HepG2 (cell line): ENCODE data around the gene SLC17A3.

Experiments
- FOXP1 ChIP-seq, 2 experiments: fragments of 450-650 bp in 1 of 2; IDR thresholded peaks; 2 replicates each; pipeline ENCODE4 v1.6.1; 2017 to 2018; ENCODE audit warnings: antibody characterized with exemption in 1 of 2
- JUN ChIP-seq: sonication (generic); formaldehyde crosslinking; IDR thresholded peaks from 2 replicates; pipeline ENCODE4 v1.4.0; 2020; ENCODE audit warnings: mild to moderate bottlenecking, missing genetic modification reagents
- TF ChIP-seq, protein P1 (sequence below): sonication (generic); formaldehyde crosslinking; IDR thresholded peaks from one replicate; pipeline ENCODE4 v1.5.1; 2020; ENCODE audit warnings: mild to moderate bottlenecking, missing genetic modification reagents; ENCODE audit errors: not compliant biosample characterization

DNA sequence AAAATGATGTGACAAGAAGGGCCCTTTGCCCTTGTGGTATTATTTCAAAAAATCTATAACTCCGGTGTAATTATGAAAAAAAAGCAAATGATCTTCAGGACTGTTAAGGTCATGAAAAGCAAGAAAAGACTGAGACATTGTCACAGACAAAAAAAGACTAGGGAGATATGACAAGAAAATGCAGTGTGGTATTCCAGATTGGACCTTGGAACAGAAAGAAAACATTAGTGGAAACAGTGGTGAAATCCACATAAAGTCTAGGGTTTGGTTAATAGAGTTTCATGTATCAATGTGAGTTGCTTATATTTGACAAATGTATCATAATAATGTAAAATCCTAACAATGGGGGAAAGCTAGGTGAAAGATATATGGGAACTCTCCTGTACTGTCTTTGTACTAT, 26.8 kb upstream of the SLC17A3 start:
- TF ChIP-seq, protein P1, sequence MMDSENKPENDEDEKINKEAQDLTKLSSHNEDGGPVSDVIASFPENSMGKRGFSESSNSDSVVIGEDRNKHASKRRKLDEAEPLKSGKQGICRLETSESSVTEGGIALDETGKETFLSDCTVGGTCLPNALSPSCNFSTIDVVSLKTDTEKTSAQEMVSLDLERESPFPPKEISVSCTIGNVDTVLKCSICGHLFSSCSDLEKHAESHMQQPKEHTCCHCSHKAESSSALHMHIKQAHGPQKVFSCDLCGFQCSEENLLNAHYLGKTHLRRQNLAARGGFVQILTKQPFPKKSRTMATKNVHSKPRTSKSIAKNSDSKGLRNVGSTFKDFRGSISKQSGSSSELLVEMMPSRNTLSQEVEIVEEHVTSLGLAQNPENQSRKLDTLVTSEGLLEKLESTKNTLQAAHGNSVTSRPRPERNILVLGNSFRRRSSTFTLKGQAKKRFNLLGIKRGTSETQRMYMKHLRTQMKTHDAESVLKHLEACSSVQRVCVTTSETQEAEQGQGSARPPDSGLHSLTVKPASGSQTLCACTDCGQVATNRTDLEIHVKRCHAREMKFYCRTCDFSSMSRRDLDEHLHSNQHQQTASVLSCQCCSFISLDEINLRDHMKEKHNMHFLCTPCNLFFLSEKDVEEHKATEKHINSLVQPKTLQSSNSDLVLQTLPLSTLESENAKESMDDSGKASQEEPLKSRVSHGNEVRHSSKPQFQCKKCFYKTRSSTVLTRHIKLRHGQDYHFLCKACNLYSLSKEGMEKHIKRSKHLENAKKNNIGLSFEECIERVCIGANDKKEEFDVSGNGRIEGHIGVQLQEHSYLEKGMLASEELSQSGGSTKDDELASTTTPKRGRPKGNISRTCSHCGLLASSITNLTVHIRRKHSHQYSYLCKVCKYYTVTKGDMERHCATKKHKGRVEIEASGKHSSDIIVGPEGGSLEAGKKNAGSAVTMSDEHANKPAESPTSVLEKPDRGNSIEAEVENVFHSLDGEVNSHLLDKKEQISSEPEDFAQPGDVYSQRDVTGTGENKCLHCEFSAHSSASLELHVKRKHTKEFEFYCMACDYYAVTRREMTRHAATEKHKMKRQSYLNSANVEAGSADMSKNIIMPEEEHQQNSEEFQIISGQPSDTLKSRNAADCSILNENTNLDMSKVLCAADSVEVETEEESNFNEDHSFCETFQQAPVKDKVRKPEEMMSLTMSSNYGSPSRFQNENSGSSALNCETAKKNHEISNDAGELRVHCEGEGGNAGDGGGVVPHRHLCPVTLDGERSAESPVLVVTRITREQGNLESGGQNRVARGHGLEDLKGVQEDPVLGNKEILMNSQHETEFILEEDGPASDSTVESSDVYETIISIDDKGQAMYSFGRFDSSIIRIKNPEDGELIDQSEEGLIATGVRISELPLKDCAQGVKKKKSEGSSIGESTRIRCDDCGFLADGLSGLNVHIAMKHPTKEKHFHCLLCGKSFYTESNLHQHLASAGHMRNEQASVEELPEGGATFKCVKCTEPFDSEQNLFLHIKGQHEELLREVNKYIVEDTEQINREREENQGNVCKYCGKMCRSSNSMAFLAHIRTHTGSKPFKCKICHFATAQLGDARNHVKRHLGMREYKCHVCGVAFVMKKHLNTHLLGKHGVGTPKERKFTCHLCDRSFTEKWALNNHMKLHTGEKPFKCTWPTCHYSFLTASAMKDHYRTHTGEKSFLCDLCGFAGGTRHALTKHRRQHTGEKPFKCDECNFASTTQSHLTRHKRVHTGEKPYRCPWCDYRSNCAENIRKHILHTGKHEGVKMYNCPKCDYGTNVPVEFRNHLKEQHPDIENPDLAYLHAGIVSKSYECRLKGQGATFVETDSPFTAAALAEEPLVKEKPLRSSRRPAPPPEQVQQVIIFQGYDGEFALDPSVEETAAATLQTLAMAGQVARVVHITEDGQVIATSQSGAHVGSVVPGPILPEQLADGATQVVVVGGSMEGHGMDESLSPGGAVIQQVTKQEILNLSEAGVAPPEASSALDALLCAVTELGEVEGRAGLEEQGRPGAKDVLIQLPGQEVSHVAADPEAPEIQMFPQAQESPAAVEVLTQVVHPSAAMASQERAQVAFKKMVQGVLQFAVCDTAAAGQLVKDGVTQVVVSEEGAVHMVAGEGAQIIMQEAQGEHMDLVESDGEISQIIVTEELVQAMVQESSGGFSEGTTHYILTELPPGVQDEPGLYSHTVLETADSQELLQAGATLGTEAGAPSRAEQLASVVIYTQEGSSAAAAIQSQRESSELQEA (CRISPR knock-in tag), result no peak
- no peak for TF ChIP-seq JUN (CRISPR knock-in tag)
- TF ChIP-seq FOXP1 (IDR thresholded peaks at IDR 0.05), result no peak
- TF ChIP-seq FOXP1 (CRISPR knock-in tag; IDR thresholded peaks at IDR 0.05), result no peak
